ENCODE data around the gene TCHP. TPM values are rescaled to one million over a fixed set of nuclear protein-coding genes. Genes with fewer than 3 reads are reported as not detected.

Gene TCHP
- total RNA-seq, 1 donor from 2014 or later, result 20.6 TPM

DNA sequence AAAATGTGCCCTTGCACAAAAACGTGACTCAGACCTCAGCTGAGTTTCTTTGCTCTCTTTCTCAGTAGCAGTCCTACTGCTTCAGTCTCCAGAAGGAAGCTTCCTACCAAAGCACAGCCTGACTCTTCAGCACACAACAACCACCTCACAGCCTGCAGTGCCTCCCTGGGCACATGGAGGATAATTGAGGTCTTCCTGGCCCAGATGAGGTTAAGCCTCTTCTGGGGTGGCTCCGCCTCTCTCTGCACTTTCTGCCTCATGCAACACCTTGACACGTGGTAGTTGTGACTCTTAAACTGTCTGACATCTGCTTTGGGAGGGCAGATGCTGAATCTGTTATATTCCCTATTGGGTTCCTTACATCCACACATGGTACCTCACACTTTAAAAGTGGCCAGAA, 62.3 kb downstream of the TCHP start:
- peak overlapping the region; percentile 20 for H3K27ac Mint-ChIP-seq

DNA sequence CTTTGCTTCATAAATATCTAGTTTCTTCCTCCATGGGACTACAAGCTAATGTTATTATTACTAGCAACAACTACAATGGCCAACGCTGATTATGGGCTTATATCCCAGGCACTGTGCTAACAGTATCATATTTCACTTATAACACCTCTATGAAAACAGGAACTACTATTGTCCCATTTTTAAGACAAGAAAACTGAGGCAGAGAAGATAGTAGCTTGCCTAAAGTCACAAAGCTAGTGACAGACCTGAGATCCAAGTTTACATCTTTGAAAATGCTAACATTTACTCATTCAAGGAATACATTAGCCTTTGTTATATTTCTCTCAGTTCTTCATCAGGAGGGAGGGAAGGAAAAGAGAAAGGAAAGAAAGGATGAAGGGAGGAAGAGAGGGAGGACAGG, 63.3 kb downstream of the TCHP start:
- Mint-ChIP-seq H3K9me3 (ENCODE audit: low read depth) (no peaks in the 10 kb centered on the region), H3K27me3 (no peaks in the 10 kb centered on the region), H3K27ac (no peak overlapping the region), H3K36me3 (ENCODE audit: insufficient read depth) (peaks cover 14% of the 10 kb centered on the region), H3K4me3 (ENCODE audit: low read depth) (no peak overlapping the region), H3K4me1 (ENCODE audit: low read depth) (no peaks in the 10 kb centered on the region)
- no peak for DNase-seq (ENCODE audit: low spot score, unreplicated experiment)
- TF ChIP-seq, protein P1, sequence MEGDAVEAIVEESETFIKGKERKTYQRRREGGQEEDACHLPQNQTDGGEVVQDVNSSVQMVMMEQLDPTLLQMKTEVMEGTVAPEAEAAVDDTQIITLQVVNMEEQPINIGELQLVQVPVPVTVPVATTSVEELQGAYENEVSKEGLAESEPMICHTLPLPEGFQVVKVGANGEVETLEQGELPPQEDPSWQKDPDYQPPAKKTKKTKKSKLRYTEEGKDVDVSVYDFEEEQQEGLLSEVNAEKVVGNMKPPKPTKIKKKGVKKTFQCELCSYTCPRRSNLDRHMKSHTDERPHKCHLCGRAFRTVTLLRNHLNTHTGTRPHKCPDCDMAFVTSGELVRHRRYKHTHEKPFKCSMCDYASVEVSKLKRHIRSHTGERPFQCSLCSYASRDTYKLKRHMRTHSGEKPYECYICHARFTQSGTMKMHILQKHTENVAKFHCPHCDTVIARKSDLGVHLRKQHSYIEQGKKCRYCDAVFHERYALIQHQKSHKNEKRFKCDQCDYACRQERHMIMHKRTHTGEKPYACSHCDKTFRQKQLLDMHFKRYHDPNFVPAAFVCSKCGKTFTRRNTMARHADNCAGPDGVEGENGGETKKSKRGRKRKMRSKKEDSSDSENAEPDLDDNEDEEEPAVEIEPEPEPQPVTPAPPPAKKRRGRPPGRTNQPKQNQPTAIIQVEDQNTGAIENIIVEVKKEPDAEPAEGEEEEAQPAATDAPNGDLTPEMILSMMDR (IDR thresholded peaks at IDR 0.05; ENCODE audit: unreplicated experiment), result no peak

More for the DNA sequence above, 62.3 kb downstream of the TCHP start:
- H3K9me3 Mint-ChIP-seq (ENCODE audit: low read depth), result no peaks in the 10 kb centered on the region
- no peaks in the 10 kb centered on the region for H3K4me1 Mint-ChIP-seq (ENCODE audit: low read depth)
- peaks cover 16% of the 10 kb centered on the region for H3K36me3 Mint-ChIP-seq (ENCODE audit: insufficient read depth)
- TF ChIP-seq, protein P1 (IDR thresholded peaks at IDR 0.05; ENCODE audit: unreplicated experiment), result no peak
- H3K27me3 Mint-ChIP-seq, result no peaks in the 10 kb centered on the region
- H3K4me3 Mint-ChIP-seq (ENCODE audit: low read depth), result no peak overlapping the region
- DNase-seq (ENCODE audit: low spot score, unreplicated experiment), result no peak

GRCh38 chr12:109963743-109964429, 63.8 kb downstream of the TCHP start:
- Mint-ChIP-seq H3K27ac (peak overlapping the region; percentile 42), H3K4me1 (ENCODE audit: low read depth) (no peaks in the 10 kb centered on the region), H3K27me3 (no peaks in the 10 kb centered on the region), H3K9me3 (ENCODE audit: low read depth) (no peaks in the 10 kb centered on the region), H3K36me3 (ENCODE audit: insufficient read depth) (peaks cover 11% of the 10 kb centered on the region), H3K4me3 (ENCODE audit: low read depth) (no peak overlapping the region)
- TF ChIP-seq, protein P1 (IDR thresholded peaks at IDR 0.05; ENCODE audit: unreplicated experiment), result no peak
- no peak for DNase-seq (ENCODE audit: low spot score, unreplicated experiment)

DNA sequence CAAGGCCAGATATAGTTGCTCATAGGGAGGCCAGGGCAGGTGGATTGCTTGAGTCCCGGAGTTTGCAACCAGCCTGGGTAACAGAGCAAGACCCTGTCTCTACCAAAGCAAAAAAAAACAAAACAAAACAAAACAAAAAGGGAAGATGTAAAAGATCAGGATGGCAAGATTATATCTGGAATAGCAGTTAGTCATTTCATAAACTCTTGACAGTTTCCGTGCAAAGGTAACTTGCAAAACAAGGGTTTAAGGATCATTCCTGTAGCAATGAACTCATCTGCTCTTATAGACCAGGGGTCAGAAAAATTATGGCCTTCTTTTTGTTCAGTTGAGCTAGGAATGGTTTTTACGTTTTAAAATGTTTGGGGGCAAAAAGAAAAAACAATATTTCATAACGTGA, 66.5 kb downstream of the TCHP start:
- TF ChIP-seq, protein P1 (IDR thresholded peaks at IDR 0.05; ENCODE audit: unreplicated experiment), result no peak
- Mint-ChIP-seq H3K9me3 (ENCODE audit: low read depth) (no peaks in the 10 kb centered on the region), H3K36me3 (ENCODE audit: insufficient read depth) (peaks cover 13% of the 10 kb centered on the region), H3K27me3 (no peaks in the 10 kb centered on the region), H3K27ac (no peak overlapping the region), H3K4me1 (ENCODE audit: low read depth) (no peaks in the 10 kb centered on the region), H3K4me3 (ENCODE audit: low read depth) (no peak overlapping the region)
- DNase-seq (ENCODE audit: low spot score, unreplicated experiment), result no peak

- peaks cover 16% of the 10 kb centered on the region for H3K36me3 Mint-ChIP-seq (ENCODE audit: insufficient read depth)
- H3K9me3 Mint-ChIP-seq (ENCODE audit: low read depth), result no peaks in the 10 kb centered on the region
- DNase-seq (ENCODE audit: low spot score, unreplicated experiment), result no peak
- no peaks in the 10 kb centered on the region for H3K27me3 Mint-ChIP-seq
- H3K4me3 Mint-ChIP-seq (ENCODE audit: low read depth), result no peak overlapping the region
- H3K4me1 Mint-ChIP-seq (ENCODE audit: low read depth), result no peaks in the 10 kb centered on the region
- TF ChIP-seq, protein P1 (IDR thresholded peaks at IDR 0.05; ENCODE audit: unreplicated experiment), result no peak
- H3K27ac Mint-ChIP-seq, result no peak overlapping the region
Measured at GRCh38 chr12:109967383-109968031, 67.4 kb downstream of the TCHP start.

Other genes starting within 250 kb of the TCHP start
- 11.6 and 12.7 TPM in 2 replicates for gene FAM222A, start 186.4 kb upstream of the TCHP start, total RNA-seq
- gene TRPV4, start 66.9 kb upstream of the TCHP start, total RNA-seq, result 5.2 and 7.3 TPM in 2 replicates
- gene GLTP, start 19.7 kb upstream of the TCHP start, total RNA-seq, result 20.8 and 21.7 TPM in 2 replicates
- 37.5 and 40.7 TPM in 2 replicates for gene GIT2, start 96.1 kb downstream of the TCHP start, total RNA-seq
- gene ANKRD13A, start 99.2 kb downstream of the TCHP start, total RNA-seq, result 36.0 and 38.0 TPM in 2 replicates
- 29.3 and 31.6 TPM in 2 replicates for gene C12orf76, start 148.2 kb downstream of the TCHP start, total RNA-seq
- 46.1 and 48.7 TPM in 2 replicates for gene IFT81, start 224.1 kb downstream of the TCHP start, total RNA-seq

All from progenitor cell of endocrine pancreas (in vitro differentiated cells).